BJ (cell line): ENCODE measurements around the gene SORCS2. TPM values are rescaled to one million over a fixed set of nuclear protein-coding genes. Genes with fewer than 3 reads are reported as not detected.

ENCODE experiments used
- CTCF ChIA-PET: fragments of 350-600 bp; formaldehyde crosslinking; extraction: SDS; loops from one replicate; lab custom pipeline; 2021; ENCODE audit warnings: antibody characterized with exemption, inconsistent platforms; lab: Yijun Ruan, JAX
- POLR2A ChIA-PET: fragments of 300-600 bp; sonication (Branson Sonifier 250); formaldehyde crosslinking; extraction: SDS; loops from one replicate; lab custom pipeline; 2021; ENCODE audit warnings: antibody characterized with exemption; lab: Charles Lee
- DNase-seq: peaks from one replicate; pipeline ENCODE4 v3.0.0-alpha.2; 2011; ENCODE audit warnings: low read depth
- H3K27me3 ChIP-seq: 2 replicates; pipeline ENCODE4 v1.6.0; 2011; ENCODE audit warnings: low read length; ENCODE audit not compliant: control insufficient read depth, insufficient read depth
- H3K36me3 ChIP-seq: 2 replicates; pipeline ENCODE4 v1.5.1; 2011; ENCODE audit warnings: low read length; ENCODE audit not compliant: control insufficient read depth, insufficient read depth
- H3K4me3 ChIP-seq: 2 replicates; pipeline ENCODE4 v1.5.1; 2011; ENCODE audit warnings: low read depth, mild to moderate bottlenecking, control low read depth, low read length
- polyA plus RNA-seq: library from polyadenylated mRNA; depleted of rRNA; stranded (reverse); fragments of >200 nt; gene quantifications from 2 replicates; pipeline ENCODE4 v1.2.3, GENCODE V29; 2011
- TF ChIP-seq, protein P1 (sequence below): IDR thresholded peaks from 2 replicates; pipeline ENCODE4 v1.5.1; 2011; ENCODE audit warnings: low read depth, mild to moderate bottlenecking, control low read depth, inconsistent platforms, low read length, moderate library complexity; ENCODE audit not compliant: insufficient read depth

The SORCS2 gene
- polyA plus RNA-seq, 1 experiment = 0.63 TPM

- POLR2A ChIA-PET = no interaction called here
- H3K27me3 ChIP-seq = no peaks in the 10 kb centered on the region
- CTCF ChIA-PET = no interaction called here
- DNase-seq = no peak
- TF ChIP-seq, protein P1, sequence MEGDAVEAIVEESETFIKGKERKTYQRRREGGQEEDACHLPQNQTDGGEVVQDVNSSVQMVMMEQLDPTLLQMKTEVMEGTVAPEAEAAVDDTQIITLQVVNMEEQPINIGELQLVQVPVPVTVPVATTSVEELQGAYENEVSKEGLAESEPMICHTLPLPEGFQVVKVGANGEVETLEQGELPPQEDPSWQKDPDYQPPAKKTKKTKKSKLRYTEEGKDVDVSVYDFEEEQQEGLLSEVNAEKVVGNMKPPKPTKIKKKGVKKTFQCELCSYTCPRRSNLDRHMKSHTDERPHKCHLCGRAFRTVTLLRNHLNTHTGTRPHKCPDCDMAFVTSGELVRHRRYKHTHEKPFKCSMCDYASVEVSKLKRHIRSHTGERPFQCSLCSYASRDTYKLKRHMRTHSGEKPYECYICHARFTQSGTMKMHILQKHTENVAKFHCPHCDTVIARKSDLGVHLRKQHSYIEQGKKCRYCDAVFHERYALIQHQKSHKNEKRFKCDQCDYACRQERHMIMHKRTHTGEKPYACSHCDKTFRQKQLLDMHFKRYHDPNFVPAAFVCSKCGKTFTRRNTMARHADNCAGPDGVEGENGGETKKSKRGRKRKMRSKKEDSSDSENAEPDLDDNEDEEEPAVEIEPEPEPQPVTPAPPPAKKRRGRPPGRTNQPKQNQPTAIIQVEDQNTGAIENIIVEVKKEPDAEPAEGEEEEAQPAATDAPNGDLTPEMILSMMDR = no peak
- no peaks in the 10 kb centered on the region for H3K36me3 ChIP-seq
- H3K4me3 ChIP-seq = no peak overlapping the region
Observed at GRCh38 chr4:7466215-7466614, 273.9 kb downstream of the SORCS2 start.

GRCh38 chr4:7466904-7467303 lies 274.6 kb downstream of the SORCS2 start:
- Histone ChIP-seq H3K4me3 (no peak overlapping the region), H3K27me3 (no peaks in the 10 kb centered on the region), H3K36me3 (no peaks in the 10 kb centered on the region)
- TF ChIP-seq, protein P1 = no peak
- no peak for DNase-seq
- ChIA-PET POLR2A (interaction anchor here (0.6 kb wide), 1 partner anchor 165 kb away, joined by 3 read pairs; no protein-coding TSS in a partner anchor), CTCF (no interaction called here)

DNA sequence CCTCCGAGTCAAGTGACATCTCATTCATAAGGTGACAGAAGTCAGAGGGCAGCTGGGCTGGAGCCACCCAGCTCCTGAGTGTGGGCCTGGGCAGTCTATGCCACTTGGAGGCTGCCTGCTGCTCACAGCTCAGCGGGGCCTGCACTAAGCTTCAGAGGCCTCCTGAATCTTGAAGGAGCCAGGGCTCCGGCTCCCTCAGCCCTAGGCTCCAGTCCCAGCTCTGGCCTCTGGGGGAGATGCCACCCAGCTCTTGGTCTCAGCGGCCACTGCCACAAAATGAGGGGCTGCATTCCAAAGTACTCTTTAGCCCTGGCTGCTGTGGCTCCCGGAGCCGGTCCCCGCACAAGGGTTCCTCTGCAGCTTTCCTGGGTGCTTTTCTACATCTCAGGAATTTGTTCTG lies 275.1 kb downstream of the SORCS2 start:
- TF ChIP-seq, protein P1 = no peak
- CTCF ChIA-PET = no interaction called here

DNA sequence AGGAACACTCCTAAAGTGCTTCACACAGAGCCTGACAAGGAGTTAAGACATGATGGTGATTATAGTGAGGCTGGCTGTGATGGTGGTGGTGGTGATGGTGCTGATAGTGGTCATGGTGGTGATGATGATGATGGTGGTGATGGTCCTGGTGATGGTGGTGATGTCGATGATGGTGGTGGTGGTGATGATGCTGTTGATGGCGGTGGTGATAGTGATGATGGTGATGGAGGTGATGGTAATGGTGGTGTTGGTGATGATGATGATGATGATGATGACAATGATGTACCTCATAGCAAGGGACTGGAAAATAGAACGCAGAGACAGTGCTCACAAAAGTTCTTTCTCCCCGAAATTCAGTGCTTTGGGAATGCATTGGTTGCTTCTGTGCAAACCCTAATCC lies 276.7 kb downstream of the SORCS2 start:
- DNase-seq = no peak
- Histone ChIP-seq H3K4me3 (no peak overlapping the region), H3K27me3 (no peaks in the 10 kb centered on the region), H3K36me3 (no peaks in the 10 kb centered on the region)
- TF ChIP-seq, protein P1 = no peak
- POLR2A ChIA-PET = no interaction called here
- CTCF ChIA-PET = no interaction called here

More for the DNA sequence above, 275.1 kb downstream of the SORCS2 start:
- Histone ChIP-seq H3K27me3 (no peaks in the 10 kb centered on the region), H3K4me3 (no peak overlapping the region), H3K36me3 (no peaks in the 10 kb centered on the region)
- POLR2A ChIA-PET = interaction anchor here (0.6 kb wide), 1 partner anchor 165 kb away, joined by 3 read pairs; no protein-coding TSS in a partner anchor
- DNase-seq = no peak

DNA sequence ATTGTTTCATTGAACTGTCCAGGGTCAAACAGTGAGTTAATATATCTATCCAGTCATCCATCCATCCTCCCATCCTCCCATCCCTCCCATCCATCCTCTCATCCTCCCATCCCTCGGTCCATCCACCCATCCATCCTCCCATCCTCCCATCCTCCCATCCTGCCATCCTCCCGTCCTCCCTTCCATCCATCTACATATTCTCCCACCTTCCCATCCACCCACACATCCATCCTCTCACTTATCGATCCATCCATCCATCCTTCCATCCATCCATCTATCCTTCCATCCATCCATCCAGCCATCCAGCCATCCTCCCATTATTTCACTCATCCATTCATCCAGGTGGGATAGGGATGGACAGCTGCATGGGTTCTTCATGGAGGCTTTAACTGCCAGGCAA lies 277.8 kb downstream of the SORCS2 start:
- CTCF ChIA-PET = no interaction called here
- peaks cover 2% of the 10 kb centered on the region; the same call in 1 of the 2 replicates for H3K27me3 ChIP-seq
- no peaks in the 10 kb centered on the region for H3K36me3 ChIP-seq
- no peak overlapping the region for H3K4me3 ChIP-seq
- TF ChIP-seq, protein P1 = no peak
- POLR2A ChIA-PET = no interaction called here
- DNase-seq = no peak
